ENCODE results near the gene ATP5F1B. TPM values are rescaled to one million over a fixed set of nuclear protein-coding genes. Genes with fewer than 3 reads are reported as not detected.
"Not testable (repeated sequence)": the region's sequence is repeated elsewhere in the genome, so short reads cannot be mapped to it uniquely, and the experiment has no call there.

The ATP5F1B gene
- total RNA-seq, 1 donor from 2014 or later = 319 TPM

DNA sequence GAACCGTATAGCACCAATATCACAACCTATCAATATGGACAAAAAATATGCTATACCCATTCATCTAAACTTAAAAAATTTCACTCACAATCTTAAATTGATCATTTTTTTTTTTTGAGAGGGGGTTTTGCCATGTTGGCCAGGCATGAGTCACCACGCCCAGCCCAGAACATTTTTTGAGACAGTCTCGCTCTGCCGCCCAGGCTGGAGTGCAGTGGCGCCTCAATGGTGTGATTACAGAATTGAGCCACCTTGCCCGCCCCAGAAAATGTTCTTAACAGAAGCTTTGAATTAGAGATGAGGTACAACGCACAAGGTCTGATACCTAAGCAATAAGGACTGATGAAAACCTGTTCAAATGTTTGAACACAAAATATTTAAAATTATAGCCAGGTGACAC, 15.8 kb upstream of the ATP5F1B start:
- Histone ChIP-seq H3K36me3 (peaks cover 53% of the 10 kb centered on the region), H3K4me3 (no peak overlapping the region), H3K27ac (no peak overlapping the region), H3K27me3 (ENCODE audit: low read depth) (no peaks in the 10 kb centered on the region), H3K9me3 (no peaks in the 10 kb centered on the region), H3K4me1 (no peaks in the 10 kb centered on the region)
- intact Hi-C loops (cut with DNase I) = no loop called here
- ATAC-seq (no peak), DNase-seq (no peak)
- TF ChIP-seq CTCF (IDR thresholded peaks at IDR 0.05) = no peak

GRCh38 chr12:56658921-56659320, 13.1 kb upstream of the ATP5F1B start:
- TF ChIP-seq CTCF (IDR thresholded peaks at IDR 0.05) = no peak
- Histone ChIP-seq H3K27me3 (ENCODE audit: low read depth) (no peaks in the 10 kb centered on the region), H3K4me3 (no peak overlapping the region), H3K36me3 (peaks cover 27% of the 10 kb centered on the region), H3K9me3 (no peaks in the 10 kb centered on the region), H3K4me1 (no peaks in the 10 kb centered on the region), H3K27ac (no peak overlapping the region)
- ATAC-seq (no peak), DNase-seq (no peak)
- intact Hi-C loops (cut with DNase I) = no loop called here

DNA sequence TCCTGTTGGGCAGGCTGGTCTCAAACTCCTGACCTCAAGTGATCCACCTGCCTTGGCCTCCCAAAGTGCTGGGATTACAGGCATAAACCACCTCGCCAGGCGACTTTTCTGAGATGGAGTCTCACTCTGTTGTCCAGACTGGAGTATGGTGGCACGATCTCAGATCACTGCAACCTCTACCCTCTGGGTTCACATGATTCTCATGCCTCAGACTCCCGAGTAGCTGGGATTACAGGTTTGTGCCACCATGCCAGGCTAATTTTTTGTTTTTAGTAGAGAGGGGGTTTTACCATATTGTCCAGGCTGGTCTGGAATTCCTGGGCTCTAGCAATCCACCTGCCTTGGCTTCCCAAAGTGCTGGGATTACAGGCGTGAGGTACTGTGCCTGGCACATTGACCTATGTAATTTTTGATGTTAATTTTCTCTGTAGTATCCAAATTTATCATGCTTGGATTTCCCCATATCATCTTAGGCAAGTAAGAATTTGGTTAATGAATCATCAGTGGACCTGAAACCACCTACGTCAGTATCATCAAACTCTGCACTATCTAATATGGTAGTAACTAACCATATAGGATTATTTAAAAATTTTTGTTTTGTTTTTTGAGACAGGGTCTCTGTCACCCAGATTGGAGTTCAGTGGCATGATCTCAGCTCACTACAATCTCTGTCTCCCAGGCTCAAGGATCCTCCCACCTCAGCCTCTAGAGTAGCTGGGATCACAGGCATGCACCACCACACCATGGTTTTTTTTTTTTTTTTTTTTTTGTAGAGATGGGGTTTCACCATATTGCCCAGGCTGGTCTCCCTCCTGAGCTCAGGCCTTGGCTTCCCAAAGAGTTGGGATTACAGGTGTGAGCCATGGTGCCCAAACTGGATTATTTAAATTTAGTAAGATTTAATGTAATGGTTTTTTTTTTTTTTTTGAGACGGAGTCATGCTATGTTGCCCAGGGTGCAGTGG, 11.9 kb upstream of the ATP5F1B start:
- intact Hi-C loops (cut with DNase I) = no loop called here
- no peaks in the 10 kb centered on the region for H3K27me3 ChIP-seq (ENCODE audit: low read depth)
- no peaks in the 10 kb centered on the region for H3K4me1 ChIP-seq
- H3K36me3 ChIP-seq = peaks cover 15% of the 10 kb centered on the region
- no peak overlapping the region for H3K27ac ChIP-seq
- ATAC-seq (no peak), DNase-seq (no peak)
- H3K4me3 ChIP-seq = no peak overlapping the region
- no peak for TF ChIP-seq CTCF (IDR thresholded peaks at IDR 0.05)
- H3K9me3 ChIP-seq = no peaks in the 10 kb centered on the region

DNA sequence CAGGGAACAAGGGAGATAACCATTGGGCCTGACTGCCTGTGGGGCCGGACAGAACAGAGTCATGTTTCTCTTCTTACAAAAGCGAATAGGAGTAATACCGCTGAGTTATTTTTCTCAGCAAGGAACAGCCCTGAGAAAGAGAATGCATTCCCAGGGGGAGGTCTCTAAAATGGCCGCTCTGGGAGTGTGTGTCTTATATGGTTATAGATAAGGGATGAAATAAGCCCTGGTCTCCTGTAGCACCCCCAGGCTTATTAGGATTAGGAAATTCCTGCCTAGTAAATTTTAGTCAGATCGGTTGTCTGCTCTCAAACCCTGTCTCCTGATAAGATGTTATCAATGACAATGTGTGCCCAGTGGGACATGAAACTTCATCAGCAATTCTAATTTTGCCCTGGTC, 8.0 kb upstream of the ATP5F1B start:
- H3K4me3 ChIP-seq; H3K36me3 ChIP-seq; H3K27me3 ChIP-seq (ENCODE audit: low read depth); intact Hi-C loops (cut with DNase I); ATAC-seq; DNase-seq; H3K27ac ChIP-seq; H3K4me1 ChIP-seq; H3K9me3 ChIP-seq: not testable (repeated sequence)

GRCh38 chr12:56648023-56648422, 2.2 kb upstream of the ATP5F1B start:
- intact Hi-C loops (cut with DNase I); ATAC-seq; DNase-seq; H3K27ac ChIP-seq; H3K4me3 ChIP-seq; H3K9me3 ChIP-seq; H3K27me3 ChIP-seq (ENCODE audit: low read depth): not testable (repeated sequence)
- Histone ChIP-seq H3K4me1 (peaks cover 25% of the 10 kb centered on the region), H3K36me3 (peaks cover 16% of the 10 kb centered on the region)

GRCh38 chr12:56645201-56645716, 525 bp downstream of the ATP5F1B start:
- H3K27me3 ChIP-seq (ENCODE audit: low read depth) = no peaks in the 10 kb centered on the region
- DNase-seq = no peak

More at GRCh38 chr12:56645201-56645716, 525 bp downstream of the ATP5F1B start:
- H3K4me3 ChIP-seq = peak overlapping the region; percentile 83
- H3K9me3 ChIP-seq = no peaks in the 10 kb centered on the region
- intact Hi-C loops (cut with DNase I) = no loop called here
- H3K27ac ChIP-seq = peak overlapping the region; percentile 92
- peaks cover 26% of the 10 kb centered on the region for H3K4me1 ChIP-seq
- peaks cover 43% of the 10 kb centered on the region for H3K36me3 ChIP-seq
- peak; percentile 2 to 28 for ATAC-seq
- no peak for TF ChIP-seq CTCF (IDR thresholded peaks at IDR 0.05)
